ENCODE results near the gene CTNNB1. TPM values are rescaled to one million over a fixed set of nuclear protein-coding genes. Genes with fewer than 3 reads are reported as not detected.

CTNNB1 gene
- total RNA-seq, 1 experiment from 2014 or later, result 490 TPM

DNA sequence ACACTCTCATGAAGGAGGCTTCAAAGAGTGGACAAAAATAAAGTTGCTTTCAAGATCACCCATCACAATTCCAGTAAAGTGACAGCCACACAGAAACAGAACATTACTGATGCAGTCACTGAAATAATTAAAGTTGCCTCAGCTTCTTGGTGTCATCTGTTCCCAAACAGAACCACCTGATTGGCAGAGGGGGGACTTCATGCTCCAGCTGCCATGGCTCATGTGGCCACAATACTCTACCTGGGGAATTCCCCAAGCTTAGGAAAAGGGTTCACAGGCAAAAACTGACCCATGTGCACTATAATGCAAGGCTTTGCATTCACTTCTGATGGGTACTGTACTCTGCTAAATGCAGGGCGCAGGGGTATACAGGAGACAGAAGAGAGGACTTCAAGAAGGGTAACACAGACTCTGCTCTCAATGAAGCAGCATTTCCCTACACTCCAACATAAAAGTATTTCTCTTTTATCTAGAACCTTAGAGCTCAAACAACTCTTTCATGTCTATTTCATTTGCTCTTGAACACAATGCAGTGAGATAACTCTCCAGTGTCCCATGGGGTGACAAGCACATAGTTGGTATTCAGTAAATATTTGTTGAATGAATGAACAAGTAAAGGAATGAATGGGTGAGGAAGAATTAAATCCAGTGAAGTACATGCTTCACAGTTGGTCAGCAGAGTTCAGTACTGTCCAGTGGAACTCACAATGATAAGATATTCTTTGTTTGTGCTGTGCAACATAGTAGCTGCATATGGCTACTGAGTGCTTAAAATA, 8.6 kb upstream of the CTNNB1 start:
- no peak for DNase-seq (ENCODE audit: low read depth)

GRCh38 chr3:41192885-41193284, 6.4 kb upstream of the CTNNB1 start:
- DNase-seq (ENCODE audit: low read depth), result no peak

DNA sequence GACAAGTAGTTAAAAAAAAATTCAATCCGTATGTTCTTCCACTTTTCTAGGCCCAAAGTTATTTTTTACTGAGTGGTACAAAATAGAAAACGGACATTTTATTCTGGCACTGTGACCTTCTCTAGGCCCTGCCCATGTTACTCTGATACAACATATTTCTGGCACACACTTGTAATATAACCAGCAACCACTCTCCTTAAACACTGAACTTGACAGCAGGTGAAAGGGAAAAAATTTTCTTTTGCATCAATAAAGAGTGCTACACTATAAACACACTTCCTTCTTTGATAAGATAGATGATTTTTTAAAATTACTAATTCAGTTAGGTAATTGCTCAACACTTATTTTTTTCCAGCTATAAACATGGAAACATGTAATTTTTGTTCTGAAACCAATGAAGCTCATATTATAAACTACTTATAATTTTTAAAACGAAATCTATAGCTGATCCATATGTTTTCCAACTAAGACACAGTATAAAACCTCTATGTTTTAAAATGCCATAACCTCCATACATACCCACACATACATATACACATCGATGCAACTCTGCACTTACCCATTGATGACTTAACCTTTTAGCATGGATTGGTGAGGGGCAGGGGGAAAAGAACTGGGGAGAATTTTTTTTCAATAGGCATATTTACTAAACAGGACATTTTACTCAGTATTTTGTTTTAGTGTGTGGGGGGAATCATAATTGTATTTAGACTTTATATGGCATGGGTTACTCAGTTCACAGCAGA, 5.3 kb upstream of the CTNNB1 start:
- no peak for DNase-seq (ENCODE audit: low read depth)

GRCh38 chr3:41194701-41195100, 4.6 kb upstream of the CTNNB1 start:
- DNase-seq (ENCODE audit: low read depth), result no peak

DNA sequence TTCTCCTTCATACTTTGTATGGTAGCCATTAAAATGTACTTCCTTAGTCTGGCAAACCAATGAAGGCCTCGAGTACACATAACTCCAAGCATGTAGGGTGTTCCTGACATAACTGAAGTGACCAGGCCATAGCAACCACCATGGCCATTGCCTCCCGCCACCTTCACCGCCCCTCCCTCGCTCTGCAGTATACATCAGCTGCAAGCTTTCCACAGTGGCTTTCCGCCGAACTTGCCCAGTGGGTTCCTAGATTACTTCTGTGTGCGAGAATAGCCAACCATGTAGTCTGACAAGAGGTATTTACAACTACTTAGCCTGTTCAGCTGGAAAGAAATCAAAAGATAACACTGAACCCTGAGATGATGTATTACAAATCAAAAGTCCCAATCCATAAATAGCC, 3.4 kb upstream of the CTNNB1 start:
- DNase-seq (ENCODE audit: low read depth), result no peak

DNA sequence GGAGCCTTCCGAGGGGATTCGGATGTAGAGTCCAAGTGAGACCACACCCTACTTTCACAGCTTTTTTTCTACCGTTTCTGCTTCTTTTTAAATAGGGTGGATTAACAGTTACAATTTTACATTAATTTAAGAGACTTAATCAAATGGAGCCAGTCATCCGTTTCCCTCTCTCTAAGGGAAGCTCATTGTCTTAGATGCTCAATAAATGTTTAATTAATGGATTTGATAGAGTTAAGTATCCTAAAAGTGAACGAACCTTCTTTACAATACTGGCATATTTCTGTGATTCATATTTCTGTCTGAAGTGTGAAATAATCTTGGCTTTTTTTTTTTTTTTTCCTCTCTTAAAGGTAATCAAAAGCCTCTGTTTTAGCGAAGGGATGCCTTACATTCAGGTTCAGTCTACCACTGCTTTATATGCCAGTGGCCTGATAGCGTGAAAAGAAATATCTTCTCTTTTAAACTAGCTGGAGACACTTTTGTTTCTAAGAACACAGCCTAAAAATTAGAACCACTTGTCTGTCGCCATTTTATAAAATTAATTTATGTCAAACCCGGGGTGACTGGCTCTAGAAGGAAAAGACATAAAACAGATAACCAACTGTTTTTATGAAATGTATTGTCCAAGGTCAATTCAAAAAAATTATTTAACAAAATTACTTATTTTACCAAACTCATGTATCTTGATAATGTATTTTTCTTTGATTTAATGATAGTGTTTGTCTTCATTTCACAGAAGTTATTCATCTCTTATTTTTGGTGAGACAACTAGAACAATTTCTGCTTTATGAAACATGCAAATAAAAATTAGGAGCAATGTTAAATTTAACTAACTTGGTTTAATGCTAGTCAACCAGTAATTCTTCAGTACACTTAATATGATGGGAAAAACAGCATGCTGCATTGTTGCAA, 2.5 kb upstream of the CTNNB1 start:
- DNase-seq (ENCODE audit: low read depth), result no peak

- DNase-seq (ENCODE audit: low read depth), result no peak
Observed at GRCh38 chr3:41198046-41198445, 1.3 kb upstream of the CTNNB1 start.

DNA sequence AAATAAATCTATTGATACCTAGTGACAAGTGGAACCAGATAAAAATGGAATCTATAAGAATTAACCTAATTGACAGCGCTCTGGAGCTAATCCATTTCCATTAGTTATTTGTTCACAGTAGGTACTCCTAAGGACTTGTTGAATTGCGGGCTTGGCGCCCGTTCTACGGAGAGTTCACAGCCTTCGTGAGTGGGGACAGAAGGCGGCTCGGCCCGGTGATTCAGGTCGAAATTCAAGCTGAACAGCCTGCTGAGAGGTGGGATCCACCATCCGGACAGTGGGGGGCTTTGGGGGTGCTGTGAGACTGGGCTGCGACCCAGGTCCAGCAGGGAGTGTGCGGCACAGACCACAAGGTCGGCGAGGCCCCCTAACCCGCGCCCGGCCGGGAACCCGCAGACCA, 779 bp upstream of the CTNNB1 start:
- no peak for DNase-seq (ENCODE audit: low read depth)

DNA sequence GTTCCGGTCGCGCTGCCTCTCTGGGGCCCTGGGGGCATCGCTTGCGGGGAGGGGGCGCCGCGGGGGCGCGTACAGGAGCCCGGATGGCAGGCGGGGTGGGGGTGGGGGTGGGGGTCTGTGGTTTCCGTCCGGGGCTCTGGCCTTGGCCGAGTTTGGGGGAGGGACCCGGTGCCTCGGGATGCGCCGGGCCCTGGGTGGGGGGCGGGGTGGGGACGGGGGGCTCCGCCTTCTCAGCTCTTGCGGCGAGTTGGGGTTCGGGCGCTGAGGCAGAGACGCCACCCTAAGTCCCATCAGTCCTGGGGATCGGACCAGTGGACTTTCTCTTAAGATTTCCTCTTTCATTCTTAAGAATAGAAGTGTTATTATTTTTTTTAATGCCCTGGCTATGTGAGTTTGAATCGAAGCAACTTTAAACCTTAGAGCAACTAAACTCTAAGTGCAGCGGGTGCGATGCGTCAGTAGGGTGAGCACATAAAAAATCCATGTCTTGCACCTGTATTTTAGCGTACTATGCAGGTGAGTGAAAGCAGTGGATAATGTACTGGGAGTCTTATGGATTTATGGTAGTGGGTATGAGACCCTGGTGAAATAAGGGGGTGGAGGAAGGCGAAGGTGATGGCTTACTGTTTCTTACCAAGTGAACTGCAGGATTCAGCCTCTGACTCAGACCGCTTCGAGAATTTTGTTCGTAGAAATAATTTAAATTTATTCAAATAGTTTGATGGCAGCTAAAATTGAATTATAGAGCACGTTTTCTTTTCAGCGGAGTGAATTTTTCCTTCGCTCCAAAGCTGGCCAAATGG, 762 bp downstream of the CTNNB1 start:
- peak; percentile 30 for DNase-seq (ENCODE audit: low read depth)

DNA sequence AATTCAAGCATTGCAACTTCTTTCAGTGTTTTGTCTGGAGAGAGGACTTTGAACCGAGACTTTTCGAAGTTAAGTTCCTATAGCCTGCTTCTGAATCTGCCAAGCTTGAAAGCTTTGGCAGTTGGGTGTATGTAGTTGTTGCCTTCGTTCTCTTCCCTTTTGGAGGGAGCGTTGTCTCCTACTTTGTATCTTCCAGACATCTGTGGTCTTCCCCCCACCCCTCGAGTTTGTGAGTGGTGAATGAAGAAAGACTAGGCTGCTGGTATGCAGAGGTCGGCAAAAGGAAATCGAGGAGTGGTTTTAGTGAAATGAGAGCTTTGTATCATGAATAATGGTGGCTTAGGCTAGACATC, 1.3 kb downstream of the CTNNB1 start:
- DNase-seq (ENCODE audit: low read depth), result peak; percentile 41

- DNase-seq (ENCODE audit: low read depth), result no peak
Observed at GRCh38 chr3:41202075-41202833, 2.9 kb downstream of the CTNNB1 start.

GRCh38 chr3:41202834-41203345, 3.6 kb downstream of the CTNNB1 start:
- peak; percentile 58 for DNase-seq (ENCODE audit: low read depth)

DNA sequence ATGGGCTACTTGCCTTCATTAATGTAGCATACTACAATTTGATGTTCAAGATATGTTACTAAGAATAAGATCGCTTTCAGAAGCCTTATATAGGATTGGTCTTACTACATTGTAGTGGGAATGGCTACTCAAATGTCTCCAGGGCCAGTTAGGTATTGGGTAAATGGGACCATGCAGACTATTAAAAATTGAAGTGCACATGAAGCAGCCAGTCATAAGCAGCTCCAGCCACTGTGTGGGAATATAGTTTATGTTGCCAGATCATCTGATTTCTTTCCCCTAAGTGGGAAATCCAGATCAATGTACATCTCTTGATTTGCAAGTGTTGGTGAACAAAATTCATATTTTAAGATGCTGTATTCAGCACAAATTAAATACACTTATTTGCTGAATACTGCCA, 5.1 kb downstream of the CTNNB1 start:
- DNase-seq (ENCODE audit: low read depth), result no peak

DNA sequence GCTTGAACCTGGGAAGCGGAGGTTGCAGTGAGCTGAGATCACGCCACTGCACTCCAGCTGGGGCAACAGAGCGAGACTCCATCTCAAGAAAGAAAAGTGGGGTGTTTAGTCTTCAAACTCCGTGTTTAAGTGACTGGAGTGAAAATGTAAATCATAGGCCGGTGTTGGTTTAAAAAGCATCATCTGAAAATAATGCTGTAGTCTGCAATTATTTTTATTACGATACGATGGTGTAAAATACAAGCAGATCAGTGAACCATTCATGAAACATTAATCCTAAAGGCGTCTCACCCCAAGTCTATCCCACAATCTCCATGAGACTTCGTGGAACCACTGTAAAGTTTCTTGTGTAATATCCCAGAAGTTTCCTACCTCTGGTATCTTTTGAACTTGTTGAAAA, 6.3 kb downstream of the CTNNB1 start:
- DNase-seq (ENCODE audit: low read depth), result no peak

DNA sequence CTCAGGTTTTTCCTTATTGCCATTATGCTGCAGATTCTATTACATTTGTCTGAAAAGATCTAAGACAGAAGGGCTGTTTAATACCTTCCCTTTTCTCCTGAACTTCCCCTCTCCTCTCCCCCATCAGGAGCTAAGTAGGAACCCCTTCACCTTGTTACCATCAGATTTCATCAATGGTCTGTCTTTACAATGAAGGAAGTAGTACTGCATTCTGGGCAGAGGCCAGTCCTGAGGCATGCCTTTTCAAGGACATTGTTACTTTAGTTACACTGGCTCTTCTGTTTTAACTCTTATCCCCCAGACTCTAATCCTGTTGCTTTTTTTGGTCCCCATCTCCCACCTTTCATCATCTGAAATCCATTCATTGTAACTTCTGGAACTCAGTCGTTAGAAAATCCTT, 8.1 kb downstream of the CTNNB1 start:
- no peak for DNase-seq (ENCODE audit: low read depth)

- no peak for DNase-seq (ENCODE audit: low read depth)
Observed at GRCh38 chr3:41208507-41209220, 9.4 kb downstream of the CTNNB1 start.

GRCh38 chr3:41209646-41210045, 10.3 kb downstream of the CTNNB1 start:
- DNase-seq (ENCODE audit: low read depth), result no peak

- DNase-seq (ENCODE audit: low read depth), result no peak
Observed at GRCh38 chr3:41210966-41211365, 11.7 kb downstream of the CTNNB1 start.

DNA sequence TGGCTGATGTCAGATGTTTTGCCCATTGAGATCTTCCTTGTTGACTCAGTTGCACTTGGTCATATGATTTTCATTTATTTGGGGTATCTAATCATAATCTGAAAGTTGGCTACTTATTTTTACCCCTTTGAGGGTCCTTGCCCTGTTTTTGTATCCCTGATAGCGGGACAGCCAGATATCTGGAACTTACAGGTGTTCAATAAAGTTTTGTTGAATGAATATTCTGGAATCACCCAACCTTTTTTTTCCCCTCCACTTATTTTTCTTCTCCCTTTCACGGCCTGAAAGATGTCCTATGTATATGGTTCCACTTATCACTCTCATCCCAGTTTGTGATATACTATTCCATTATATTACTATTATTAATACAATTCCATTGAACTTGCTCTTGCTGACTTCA, 12.8 kb downstream of the CTNNB1 start:
- no peak for DNase-seq (ENCODE audit: low read depth)
